ENCODE results near the gene CYLD. TPM values are rescaled to one million over a fixed set of nuclear protein-coding genes. Genes with fewer than 3 reads are reported as not detected.

The CYLD gene
- total RNA-seq, 1 donor from 2014 or later = 30.7 TPM

- TF ChIP-seq CTCF (IDR thresholded peaks at IDR 0.05; ENCODE audit: unreplicated experiment) = no peak
- peaks cover 14% of the 10 kb centered on the region for H3K27me3 Mint-ChIP-seq (ENCODE audit: unreplicated experiment)
- no peak overlapping the region for H3K27ac Mint-ChIP-seq (ENCODE audit: unreplicated experiment)
- peaks cover 15% of the 10 kb centered on the region for H3K4me1 Mint-ChIP-seq (ENCODE audit: unreplicated experiment)
- H3K36me3 Mint-ChIP-seq (ENCODE audit: low read depth, unreplicated experiment) = peaks cover 5% of the 10 kb centered on the region
- DNase-seq (ENCODE audit: low spot score) = no peak
- no peaks in the 10 kb centered on the region for H3K9me3 Mint-ChIP-seq (ENCODE audit: unreplicated experiment)
- H3K4me3 Mint-ChIP-seq (ENCODE audit: unreplicated experiment) = no peak overlapping the region
These were observed 43.8 kb upstream of the CYLD start for GRCh38 chr16:50697881-50698767.

- DNase-seq (ENCODE audit: low spot score) = no peak
- Mint-ChIP-seq H3K27me3 (ENCODE audit: unreplicated experiment) (peaks cover 9% of the 10 kb centered on the region), H3K36me3 (ENCODE audit: low read depth, unreplicated experiment) (peaks cover 5% of the 10 kb centered on the region), H3K4me3 (ENCODE audit: unreplicated experiment) (no peak overlapping the region), H3K4me1 (ENCODE audit: unreplicated experiment) (peaks cover 15% of the 10 kb centered on the region), H3K27ac (ENCODE audit: unreplicated experiment) (no peak overlapping the region), H3K9me3 (ENCODE audit: unreplicated experiment) (no peaks in the 10 kb centered on the region)
- TF ChIP-seq CTCF (IDR thresholded peaks at IDR 0.05; ENCODE audit: unreplicated experiment) = no peak
These were observed 42.3 kb upstream of the CYLD start for GRCh38 chr16:50699326-50700159.

GRCh38 chr16:50702725-50703124 lies 39.2 kb upstream of the CYLD start:
- Mint-ChIP-seq H3K4me3 (ENCODE audit: unreplicated experiment) (no peak overlapping the region), H3K4me1 (ENCODE audit: unreplicated experiment) (peaks cover 13% of the 10 kb centered on the region), H3K9me3 (ENCODE audit: unreplicated experiment) (peaks cover 7% of the 10 kb centered on the region), H3K27ac (ENCODE audit: unreplicated experiment) (no peak overlapping the region), H3K27me3 (ENCODE audit: unreplicated experiment) (peaks cover 8% of the 10 kb centered on the region), H3K36me3 (ENCODE audit: low read depth, unreplicated experiment) (peaks cover 5% of the 10 kb centered on the region)
- no peak for DNase-seq (ENCODE audit: low spot score)
- TF ChIP-seq CTCF (IDR thresholded peaks at IDR 0.05; ENCODE audit: unreplicated experiment) = no peak

- H3K36me3 Mint-ChIP-seq (ENCODE audit: low read depth, unreplicated experiment) = peaks cover 9% of the 10 kb centered on the region
- H3K4me1 Mint-ChIP-seq (ENCODE audit: unreplicated experiment) = peaks cover 19% of the 10 kb centered on the region
- H3K27me3 Mint-ChIP-seq (ENCODE audit: unreplicated experiment) = peaks cover 8% of the 10 kb centered on the region
- no peak for TF ChIP-seq CTCF (IDR thresholded peaks at IDR 0.05; ENCODE audit: unreplicated experiment)
- no peak for DNase-seq (ENCODE audit: low spot score)
- H3K27ac Mint-ChIP-seq (ENCODE audit: unreplicated experiment) = no peak overlapping the region
- H3K9me3 Mint-ChIP-seq (ENCODE audit: unreplicated experiment) = peaks cover 7% of the 10 kb centered on the region
- H3K4me3 Mint-ChIP-seq (ENCODE audit: unreplicated experiment) = no peak overlapping the region
These were observed 37.6 kb upstream of the CYLD start for GRCh38 chr16:50704245-50704644.
